Caki2 (cell line): ENCODE results near the gene CHRM5. TPM values are rescaled to one million over a fixed set of nuclear protein-coding genes. Genes with fewer than 3 reads are reported as not detected.

ENCODE experiments used
- DNase-seq: peaks from one replicate; pipeline ENCODE4 v3.0.0-alpha.2; 2015; ENCODE audit warnings: low read depth
- in situ Hi-C: cut with HindIII; loops from 2 replicates; pipeline ENCODE4 v1.10.0; 2016; ENCODE audit warnings: low sequenced_read_pairs, low pct_unique_long_range_greater_than_20kb, mixed read lengths
- total RNA-seq: library from RNA; depleted of rRNA; stranded (reverse); fragments of >200 nt; shearing (Covaris generic); gene quantifications from 2 replicates; pipeline ENCODE4 v1.2.3, GENCODE V29; 2014; ENCODE audit warnings: low replicate concordance; rRNA removed

The CHRM5 gene
- total RNA-seq: not detected in 2 replicates

- in situ Hi-C loops: no loop called here
- DNase-seq: no peak
Observed at GRCh38 chr15:33968224-33968623, at the start of gene CHRM5. TSS of gene CHRM5 (plus strand) at chr15:33968497. CDS start at chr15:34062718, 94,221 bp downstream.

- no peak for DNase-seq
- in situ Hi-C loops: no loop called here
Observed at GRCh38 chr15:33923446-33923845, 44.9 kb upstream of the CHRM5 start.

GRCh38 chr15:33926260-33926659, 42.0 kb upstream of the CHRM5 start:
- in situ Hi-C loops: no loop called here

GRCh38 chr15:33932734-33933133, 35.6 kb upstream of the CHRM5 start:
- in situ Hi-C loops: no loop called here
- DNase-seq: no peak

More at GRCh38 chr15:33926260-33926659, 42.0 kb upstream of the CHRM5 start:
- no peak for DNase-seq

- in situ Hi-C loops: no loop called here
- DNase-seq: no peak
Observed at GRCh38 chr15:33934396-33934795, 33.9 kb upstream of the CHRM5 start.

GRCh38 chr15:33934921-33935320, 33.4 kb upstream of the CHRM5 start:
- in situ Hi-C loops: no loop called here
- no peak for DNase-seq

- DNase-seq: no peak
- in situ Hi-C loops: no loop called here
Observed at GRCh38 chr15:33941279-33942063, 26.8 kb upstream of the CHRM5 start.

- DNase-seq: no peak
- in situ Hi-C loops: no loop called here
Observed at GRCh38 chr15:33946152-33946551, 22.1 kb upstream of the CHRM5 start.

GRCh38 chr15:33955945-33956344, 12.4 kb upstream of the CHRM5 start:
- no peak for DNase-seq
- in situ Hi-C loops: no loop called here

- no peak for DNase-seq
- in situ Hi-C loops: no loop called here
Observed at GRCh38 chr15:33956397-33956796, 11.9 kb upstream of the CHRM5 start.

GRCh38 chr15:33959844-33960548, 8.3 kb upstream of the CHRM5 start:
- no peak for DNase-seq
- in situ Hi-C loops: no loop called here

GRCh38 chr15:33960549-33960935, 7.8 kb upstream of the CHRM5 start:
- no peak for DNase-seq
- in situ Hi-C loops: no loop called here

- DNase-seq: peak; percentile 17
- in situ Hi-C loops: no loop called here
Observed at GRCh38 chr15:33963831-33964664, 4.2 kb upstream of the CHRM5 start.

GRCh38 chr15:33964665-33965040, 3.6 kb upstream of the CHRM5 start:
- no peak for DNase-seq
- in situ Hi-C loops: no loop called here

GRCh38 chr15:33968821-33969220, 524 bp downstream of the CHRM5 start:
- in situ Hi-C loops: no loop called here

GRCh38 chr15:33971811-33972210, 3.5 kb downstream of the CHRM5 start:
- in situ Hi-C loops: no loop called here
- DNase-seq: no peak

More at GRCh38 chr15:33968821-33969220, 524 bp downstream of the CHRM5 start:
- no peak for DNase-seq

GRCh38 chr15:33975022-33975565, 6.8 kb downstream of the CHRM5 start:
- DNase-seq: no peak
- in situ Hi-C loops: no loop called here

GRCh38 chr15:33980159-33980558, 11.9 kb downstream of the CHRM5 start:
- in situ Hi-C loops: no loop called here
- no peak for DNase-seq
